CD4-positive, alpha-beta T cell treated with Interleukin-4 for 1 hour (primary cell): ENCODE results near the gene SLC22A23.

Experiments used
- DNase-seq, 2 donors: peaks; one replicate each; pipeline ENCODE4 v3.0.0-alpha.2; 2020 to 2022

SLC22A23 gene

GRCh38 chr6:3330199-3330598, 126.7 kb downstream of the SLC22A23 start:
- no peak for DNase-seq

GRCh38 chr6:3329393-3330051, 127.3 kb downstream of the SLC22A23 start:
- no peak for DNase-seq

GRCh38 chr6:3328796-3329195, 128.1 kb downstream of the SLC22A23 start:
- DNase-seq = no peak

- DNase-seq = no peak
Observed at GRCh38 chr6:3328145-3328544, 128.7 kb downstream of the SLC22A23 start.

GRCh38 chr6:3327403-3327802, 129.4 kb downstream of the SLC22A23 start:
- DNase-seq = no peak

GRCh38 chr6:3326981-3327380, 129.9 kb downstream of the SLC22A23 start:
- DNase-seq = no peak

- DNase-seq = no peak
Observed at GRCh38 chr6:3326184-3326971, 130.5 kb downstream of the SLC22A23 start.

GRCh38 chr6:3325210-3325609, 131.6 kb downstream of the SLC22A23 start:
- no peak for DNase-seq

GRCh38 chr6:3324262-3324942, 132.4 kb downstream of the SLC22A23 start:
- no peak for DNase-seq

GRCh38 chr6:3323696-3324261, 133.1 kb downstream of the SLC22A23 start:
- DNase-seq = no peak

- DNase-seq = no peak
Observed at GRCh38 chr6:3323148-3323547, 133.7 kb downstream of the SLC22A23 start.

GRCh38 chr6:3322366-3322890, 134.4 kb downstream of the SLC22A23 start:
- DNase-seq = no peak

GRCh38 chr6:3321875-3322274, 135.0 kb downstream of the SLC22A23 start:
- no peak for DNase-seq

GRCh38 chr6:3321042-3321441, 135.8 kb downstream of the SLC22A23 start:
- DNase-seq = no peak

GRCh38 chr6:3320238-3320811, 136.5 kb downstream of the SLC22A23 start:
- no peak for DNase-seq

- DNase-seq = no peak
Observed at GRCh38 chr6:3319610-3320200, 137.1 kb downstream of the SLC22A23 start.

GRCh38 chr6:3318821-3319540, 137.9 kb downstream of the SLC22A23 start:
- DNase-seq = no peak

- peak in 1 of 2 donors; percentile 22 for DNase-seq
Observed at GRCh38 chr6:3318226-3318625, 138.6 kb downstream of the SLC22A23 start.

GRCh38 chr6:3317741-3318211, 139.1 kb downstream of the SLC22A23 start:
- no peak for DNase-seq

GRCh38 chr6:3316818-3317217, 140.0 kb downstream of the SLC22A23 start:
- no peak for DNase-seq

GRCh38 chr6:3316331-3316730, 140.5 kb downstream of the SLC22A23 start:
- no peak for DNase-seq

GRCh38 chr6:3315841-3316240, 141.0 kb downstream of the SLC22A23 start:
- no peak for DNase-seq
